ENCODE results near the gene ASB2.

The ASB2 gene

GRCh38 chr14:93976477-93977057 is at the start of gene ASB2:
Gene ASB2 (minus strand): TSS chr14:93976570. CDS start chr14:93964539, 12,031 bp downstream.
- no peak for DNase-seq

- no peak for DNase-seq
Measured at GRCh38 chr14:94025720-94026119, 49.4 kb upstream of the ASB2 start.

GRCh38 chr14:94024549-94024948 is 48.2 kb upstream of the ASB2 start:
- no peak for DNase-seq

GRCh38 chr14:94022532-94023411 is 46.4 kb upstream of the ASB2 start:
- DNase-seq = no peak

GRCh38 chr14:94021416-94022157 is 45.2 kb upstream of the ASB2 start:
- no peak for DNase-seq

GRCh38 chr14:94021001-94021400 is 44.6 kb upstream of the ASB2 start:
- DNase-seq = no peak

- no peak for DNase-seq
Measured at GRCh38 chr14:94020267-94020666, 43.9 kb upstream of the ASB2 start.

GRCh38 chr14:94019329-94019728 is 43.0 kb upstream of the ASB2 start:
- no peak for DNase-seq

GRCh38 chr14:94018308-94018707 is 41.9 kb upstream of the ASB2 start:
- no peak for DNase-seq

GRCh38 chr14:94016446-94016976 is 40.1 kb upstream of the ASB2 start:
- no peak for DNase-seq

GRCh38 chr14:94015223-94015622 is 38.9 kb upstream of the ASB2 start:
- no peak for DNase-seq

- DNase-seq = no peak
Measured at GRCh38 chr14:94014382-94014781, 38.0 kb upstream of the ASB2 start.

GRCh38 chr14:94011795-94012194 is 35.4 kb upstream of the ASB2 start:
- DNase-seq = no peak

GRCh38 chr14:94010625-94011024 is 34.3 kb upstream of the ASB2 start:
- DNase-seq = no peak

GRCh38 chr14:94009767-94010166 is 33.4 kb upstream of the ASB2 start:
- no peak for DNase-seq

GRCh38 chr14:94008234-94008633 is 31.9 kb upstream of the ASB2 start:
- no peak for DNase-seq

GRCh38 chr14:94005324-94006073 is 29.1 kb upstream of the ASB2 start:
- DNase-seq = no peak

- no peak for DNase-seq
Measured at GRCh38 chr14:94004015-94004414, 27.6 kb upstream of the ASB2 start.

- no peak for DNase-seq
Measured at GRCh38 chr14:94003397-94003796, 27.0 kb upstream of the ASB2 start.

GRCh38 chr14:94001501-94002396 is 25.4 kb upstream of the ASB2 start:
- peak; percentile 19 for DNase-seq

- DNase-seq = no peak
Measured at GRCh38 chr14:94001016-94001415, 24.6 kb upstream of the ASB2 start.

GRCh38 chr14:94000267-94000666 is 23.9 kb upstream of the ASB2 start:
- no peak for DNase-seq

Measured in NCI-H1048 (cell line).